ENCODE results near the gene CHPF.
A peak's percentile ranks its signal among the peaks of the same experiment; 100 is the strongest.

CHPF gene

GRCh38 chr2:219491278-219491963 is 52.2 kb downstream of the CHPF start (continued):
- TF ChIP-seq ZNF148 (tag by site-specific recombination; IDR thresholded peaks at IDR 0.05; ENCODE audit: borderline replicate concordance) (no peak), ZNF112 (tag by site-specific recombination; IDR thresholded peaks at IDR 0.05) (no peak)

GRCh38 chr2:219490600-219491130 is 52.9 kb downstream of the CHPF start:
- H3K4me3 ChIP-seq (ENCODE audit: low read depth, low read length) = no peak overlapping the region
- ChIA-PET CTCF (interaction anchor here (0.5 to 11.4 kb wide), 5 partner anchors 11 to 88 kb away, joined by 4 to 252 read pairs (median 8); no protein-coding TSS in a partner anchor), POLR2A (no interaction called here)
- no peak for TF ChIP-seq SCRT2 (tag by site-specific recombination; IDR thresholded peaks at IDR 0.05)
- H3K4me1 ChIP-seq (ENCODE audit: control insufficient read depth, insufficient read depth, low read length) = peaks cover 2% of the 10 kb centered on the region; the same call in 1 of the 2 replicates
- no peaks in the 10 kb centered on the region for H3K9me3 ChIP-seq (ENCODE audit: control insufficient read depth, insufficient read depth, low read depth, low read length)
- H3K27ac ChIP-seq (ENCODE audit: extremely low read depth, low read depth, low read length) = no peak overlapping the region
- H3K36me3 ChIP-seq (ENCODE audit: control insufficient read depth in 2 of 2, insufficient read depth in 1 of 2, low read length in 2 of 2) = no peaks in the 10 kb centered on the region

GRCh38 chr2:219490186-219490585 is 53.4 kb downstream of the CHPF start:
- ChIA-PET CTCF (interaction anchor here (0.6 to 11.4 kb wide), 4 partner anchors 20 to 1739 kb away, joined by 3 to 252 read pairs (median 6); no protein-coding TSS in a partner anchor), POLR2A (no interaction called here)
- Histone ChIP-seq H3K4me1 (ENCODE audit: control insufficient read depth, insufficient read depth, low read length) (no peaks in the 10 kb centered on the region), H3K4me3 (ENCODE audit: low read depth, low read length) (no peak overlapping the region), H3K36me3 (ENCODE audit: control insufficient read depth in 2 of 2, insufficient read depth in 1 of 2, low read length in 2 of 2) (no peaks in the 10 kb centered on the region), H3K9me3 (ENCODE audit: control insufficient read depth, insufficient read depth, low read depth, low read length) (no peaks in the 10 kb centered on the region), H3K27ac (ENCODE audit: extremely low read depth, low read depth, low read length) (no peak overlapping the region)
- TF ChIP-seq SP3 (tag by site-specific recombination; IDR thresholded peaks at IDR 0.05) (no peak), CTCF (tag by site-specific recombination; IDR thresholded peaks at IDR 0.05) (peak; percentile 24; the same call in 1 of the 2 replicates)

GRCh38 chr2:219489315-219489714 is 54.3 kb downstream of the CHPF start:
- H3K36me3 ChIP-seq (ENCODE audit: control insufficient read depth in 2 of 2, insufficient read depth in 1 of 2, low read length in 2 of 2) = no peaks in the 10 kb centered on the region
- POLR2A ChIA-PET = no interaction called here
- TF ChIP-seq ZNF548 (tag by site-specific recombination; IDR thresholded peaks at IDR 0.05) (no peak), ZNF398 (tag by site-specific recombination; IDR thresholded peaks at IDR 0.05) (no peak), ATF2 (tag by site-specific recombination; IDR thresholded peaks at IDR 0.05; ENCODE audit: low read depth) (no peak), ZNF660 (tag by site-specific recombination; IDR thresholded peaks at IDR 0.05) (no peak), OVOL3 (tag by site-specific recombination; IDR thresholded peaks at IDR 0.05) (no peak), ELK4 (IDR thresholded peaks at IDR 0.05; ENCODE audit: borderline replicate concordance, low read depth, low read length) (no peak), ZNF658 (tag by site-specific recombination; IDR thresholded peaks at IDR 0.05) (no peak), ZNF157 (tag by site-specific recombination; IDR thresholded peaks at IDR 0.05) (no peak), ZBTB7A (tag by site-specific recombination; IDR thresholded peaks at IDR 0.05; ENCODE audit: low read depth) (no peak), ZNF510 (tag by site-specific recombination; IDR thresholded peaks at IDR 0.05; ENCODE audit: insufficient replicate concordance) (no peak), ZBTB44 (tag by site-specific recombination; IDR thresholded peaks at IDR 0.05) (no peak), ZNF558 (tag by site-specific recombination; IDR thresholded peaks at IDR 0.05) (no peak)

More at GRCh38 chr2:219489315-219489714, 54.3 kb downstream of the CHPF start:
- Histone ChIP-seq H3K9me3 (ENCODE audit: control insufficient read depth, insufficient read depth, low read depth, low read length) (no peaks in the 10 kb centered on the region), H3K27ac (ENCODE audit: extremely low read depth, low read depth, low read length) (no peak overlapping the region), H3K4me3 (ENCODE audit: low read depth, low read length) (no peak overlapping the region), H3K4me1 (ENCODE audit: control insufficient read depth, insufficient read depth, low read length) (no peaks in the 10 kb centered on the region)
- CTCF ChIA-PET = interaction anchor here (0.6 to 1.2 kb wide), 3 partner anchors 26 to 1738 kb away, joined by 3 to 4 read pairs (median 4); no protein-coding TSS in a partner anchor

Data from HEK293 (cell line).